Keratinocyte (primary cell): ENCODE results near the gene CDH13. TPM values are rescaled to one million over a fixed set of nuclear protein-coding genes. Genes with fewer than 3 reads are reported as not detected.

Experiments used
- DNase-seq: peaks from one replicate; pipeline ENCODE4 v3.0.0-alpha.2; 2011; ENCODE audit warnings: low read depth, missing footprints, low spot score
- FAIRE-seq: peaks from 2 replicates; lab custom pipeline; 2011; peaks lifted over from hg19 to GRCh38; lab: Jason Lieb, UNC
- H2AFZ ChIP-seq: 2 replicates; pipeline ENCODE4 v1.6.0; 2012; ENCODE audit warnings: low read length, control low read depth, inconsistent platforms; ENCODE audit not compliant: control insufficient read depth
- H3K27ac ChIP-seq: 2 replicates; pipeline ENCODE4 v1.5.1; 2011; ENCODE audit warnings: low read length; ENCODE audit not compliant: control insufficient read depth, insufficient read depth
- H3K27me3 ChIP-seq: 3 replicates; pipeline ENCODE4 v1.6.0; 2011; ENCODE audit warnings: low read length; ENCODE audit not compliant: control insufficient read depth, insufficient read depth; ENCODE audit errors: extremely low read depth
- H3K36me3 ChIP-seq, 2 experiments: 2 replicates in 1 of 2; 3 replicates in 1 of 2; pipeline ENCODE4 v1.5.1; 2011; ENCODE audit warnings: low read length in 2 of 2, mild to moderate bottlenecking in 1 of 2; ENCODE audit not compliant: control insufficient read depth in 2 of 2, insufficient read depth in 2 of 2; ENCODE audit errors: extremely low read depth in 1 of 2
- H3K4me1 ChIP-seq: 3 replicates; pipeline ENCODE4 v1.5.1; 2011; ENCODE audit warnings: low read length; ENCODE audit not compliant: control insufficient read depth, insufficient read depth; ENCODE audit errors: extremely low read depth
- H3K4me2 ChIP-seq: 3 replicates; pipeline ENCODE4 v1.6.0; 2011; ENCODE audit warnings: low read depth, low read length; ENCODE audit not compliant: control insufficient read depth, insufficient read depth; ENCODE audit errors: extremely low read depth
- H3K4me3 ChIP-seq, 3 experiments: fragments of 200-600 bp in 1 of 3; sonication (generic) in 1 of 3; 2 replicates in 2 of 3; 3 replicates in 1 of 3; pipeline ENCODE4 v1.5.1; 2011 to 2016; ENCODE audit warnings: low read length in 3 of 3, mild to moderate bottlenecking in 3 of 3, control low read depth in 2 of 3, inconsistent platforms in 1 of 3, low read depth in 1 of 3, mixed read lengths in 1 of 3, mixed run types in 1 of 3, moderate library complexity in 1 of 3; ENCODE audit not compliant: control insufficient read depth in 2 of 3, insufficient read depth in 2 of 3; ENCODE audit errors: extremely low read depth in 1 of 3
- H3K79me2 ChIP-seq: 2 replicates; pipeline ENCODE4 v1.6.0; 2012; ENCODE audit warnings: low read length; ENCODE audit not compliant: control insufficient read depth, insufficient read depth
- H3K9ac ChIP-seq: 3 replicates; pipeline ENCODE4 v1.6.0; 2011; ENCODE audit warnings: low read length; ENCODE audit not compliant: control insufficient read depth, insufficient read depth; ENCODE audit errors: extremely low read depth
- H3K9me1 ChIP-seq: 3 replicates; pipeline ENCODE4 v1.6.0; 2011; ENCODE audit warnings: low read length; ENCODE audit not compliant: control insufficient read depth, insufficient read depth; ENCODE audit errors: extremely low read depth
- H3K9me3 ChIP-seq: 2 replicates; pipeline ENCODE4 v1.5.1; 2012; ENCODE audit warnings: low read depth, low read length; ENCODE audit not compliant: control insufficient read depth
- H4K20me1 ChIP-seq: 3 replicates; pipeline ENCODE4 v1.6.0; 2011; ENCODE audit warnings: low read length; ENCODE audit not compliant: control insufficient read depth, insufficient read depth; ENCODE audit errors: extremely low read depth
- EZH2 ChIP-seq: IDR thresholded peaks from one replicate; pipeline ENCODE4 v1.6.1; 2012; ENCODE audit warnings: inconsistent platforms, mild to moderate bottlenecking, low read length, moderate library complexity
- dilution Hi-C: fragments of 300-500 bp; cut with MboI; formaldehyde crosslinking; loops from one replicate; pipeline ENCODE4 v1.7.0; 2020; ENCODE audit warnings: low sequenced_read_pairs; ENCODE audit not compliant: extremely low pct_ligation_motif_present
- polyA plus RNA-seq, 5 experiments: library from polyadenylated mRNA; depleted of rRNA in 3 of 5; stranded (reverse) in 3 of 5; stranded (forward) in 1 of 5; unstranded in 1 of 5; fragments of >200 nt; gene quantifications; 1 replicate in 1 of 5; 2 replicates in 3 of 5; 3 replicates in 1 of 5; pipeline versions ENCODE4 v1.2.1 to v1.2.3, GENCODE V29; 2011 to 2012; ENCODE audit warnings: missing spikeins in 2 of 5, low read depth in 1 of 5, low replicate concordance in 1 of 5
- TF ChIP-seq, protein P1 (sequence below), 3 experiments: IDR thresholded peaks in 1 of 3; conservative IDR thresholded peaks in 1 of 3; optimal IDR thresholded peaks in 1 of 3; 2 replicates in 2 of 3; 3 replicates in 1 of 3; pipeline versions ENCODE3 to v1.5.1; 2011; ENCODE audit warnings: low read length in 3 of 3, mild to moderate bottlenecking in 3 of 3, moderate library complexity in 2 of 3, control low read depth in 1 of 3, inconsistent platforms in 1 of 3; ENCODE audit not compliant: insufficient read depth in 2 of 3; ENCODE audit errors: extremely low read depth in 1 of 3

Gene CDH13
- polyA plus RNA-seq, 1 donor (not counting 4 experiments of a cell fraction or from before 2014, with no cell fraction given): 111 TPM

DNA sequence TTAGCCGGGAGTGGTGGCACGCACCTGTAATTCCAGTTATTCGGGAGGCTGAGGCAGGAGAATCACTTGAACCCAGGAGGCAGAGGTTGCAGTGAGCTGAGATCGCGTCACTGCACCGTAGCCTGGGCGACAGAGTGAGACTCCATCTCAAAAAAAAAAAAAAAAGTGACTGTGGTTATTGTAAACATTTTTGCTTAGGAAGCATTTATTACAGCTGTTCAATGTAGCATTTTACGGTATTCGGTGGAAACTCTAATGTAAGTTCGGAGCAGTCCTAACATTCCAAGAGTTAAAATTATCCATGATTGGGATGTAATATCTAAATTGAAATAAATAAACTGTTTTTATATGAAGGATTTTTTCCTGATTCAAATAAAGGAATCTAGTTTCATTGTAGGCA lies 926.2 kb downstream of the CDH13 start:
- TF ChIP-seq, protein P1, sequence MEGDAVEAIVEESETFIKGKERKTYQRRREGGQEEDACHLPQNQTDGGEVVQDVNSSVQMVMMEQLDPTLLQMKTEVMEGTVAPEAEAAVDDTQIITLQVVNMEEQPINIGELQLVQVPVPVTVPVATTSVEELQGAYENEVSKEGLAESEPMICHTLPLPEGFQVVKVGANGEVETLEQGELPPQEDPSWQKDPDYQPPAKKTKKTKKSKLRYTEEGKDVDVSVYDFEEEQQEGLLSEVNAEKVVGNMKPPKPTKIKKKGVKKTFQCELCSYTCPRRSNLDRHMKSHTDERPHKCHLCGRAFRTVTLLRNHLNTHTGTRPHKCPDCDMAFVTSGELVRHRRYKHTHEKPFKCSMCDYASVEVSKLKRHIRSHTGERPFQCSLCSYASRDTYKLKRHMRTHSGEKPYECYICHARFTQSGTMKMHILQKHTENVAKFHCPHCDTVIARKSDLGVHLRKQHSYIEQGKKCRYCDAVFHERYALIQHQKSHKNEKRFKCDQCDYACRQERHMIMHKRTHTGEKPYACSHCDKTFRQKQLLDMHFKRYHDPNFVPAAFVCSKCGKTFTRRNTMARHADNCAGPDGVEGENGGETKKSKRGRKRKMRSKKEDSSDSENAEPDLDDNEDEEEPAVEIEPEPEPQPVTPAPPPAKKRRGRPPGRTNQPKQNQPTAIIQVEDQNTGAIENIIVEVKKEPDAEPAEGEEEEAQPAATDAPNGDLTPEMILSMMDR (optimal IDR thresholded peaks at IDR 0.05 in 1 of 3, IDR thresholded peaks at IDR 0.05 in 1 of 3, conservative IDR thresholded peaks at IDR 0.05 in 1 of 3; ENCODE audit: extremely low read depth in 1 of 3, insufficient read depth in 2 of 3, low read length in 3 of 3): no peak
- TF ChIP-seq EZH2: no peak
- no peaks in the 10 kb centered on the region for H3K79me2 ChIP-seq
- H3K9me3 ChIP-seq: no peaks in the 10 kb centered on the region
- dilution Hi-C loops: no loop called here
- no peaks in the 10 kb centered on the region for H3K9me1 ChIP-seq
- no peaks in the 10 kb centered on the region for H4K20me1 ChIP-seq
- peaks cover 0 to 2% of the 10 kb centered on the region in 2 experiments for H3K36me3 ChIP-seq
- no peak overlapping the region for H3K9ac ChIP-seq
- peaks cover 10% of the 10 kb centered on the region for H3K4me1 ChIP-seq
- H3K27me3 ChIP-seq: no peaks in the 10 kb centered on the region
- H2AFZ ChIP-seq: no peak overlapping the region
- H3K27ac ChIP-seq: no peak overlapping the region
- no peak overlapping the region for H3K4me2 ChIP-seq
- FAIRE-seq (no peak), DNase-seq (no peak)
- H3K4me3 ChIP-seq: no peak overlapping the region

DNA sequence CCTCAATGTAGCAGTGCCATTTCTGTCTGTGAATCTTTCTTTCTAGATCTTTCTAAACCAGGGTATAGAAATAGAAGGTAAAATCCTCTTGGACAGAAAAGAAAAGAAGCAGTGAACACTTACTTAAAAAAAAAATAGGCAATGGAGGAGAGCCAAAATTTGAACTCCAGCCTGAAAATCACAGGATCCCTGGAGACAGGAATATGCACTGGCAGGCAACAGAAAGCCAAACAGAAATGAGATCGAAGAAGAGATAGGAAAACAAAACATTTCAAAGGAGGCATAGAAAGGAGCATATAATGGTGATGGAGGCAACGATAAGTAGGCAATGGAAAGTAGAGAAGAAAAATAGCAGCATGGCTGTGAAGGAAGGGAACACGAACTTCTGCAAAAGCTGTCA lies 927.3 kb downstream of the CDH13 start:
- Histone ChIP-seq H4K20me1 (no peaks in the 10 kb centered on the region), H3K36me3 (peaks cover 0 to 2% of the 10 kb centered on the region in 2 experiments), H2AFZ (no peak overlapping the region), H3K27me3 (no peaks in the 10 kb centered on the region), H3K27ac (no peak overlapping the region), H3K9me3 (no peaks in the 10 kb centered on the region), H3K9ac (no peak overlapping the region), H3K4me3 (no peak overlapping the region), H3K9me1 (no peaks in the 10 kb centered on the region), H3K4me1 (peaks cover 10% of the 10 kb centered on the region), H3K79me2 (no peaks in the 10 kb centered on the region), H3K4me2 (no peak overlapping the region)
- no peak for DNase-seq
- FAIRE-seq: no peak
- no peak for TF ChIP-seq EZH2
- TF ChIP-seq, protein P1 (optimal IDR thresholded peaks at IDR 0.05 in 1 of 3, IDR thresholded peaks at IDR 0.05 in 1 of 3, conservative IDR thresholded peaks at IDR 0.05 in 1 of 3; ENCODE audit: extremely low read depth in 1 of 3, insufficient read depth in 2 of 3, low read length in 3 of 3): no peak
- dilution Hi-C loops: no loop called here
